ENCODE results near the gene CHRND. TPM values are rescaled to one million over a fixed set of nuclear protein-coding genes. Genes with fewer than 3 reads are reported as not detected.

CHRND gene
- total and polyA plus RNA-seq, 2 of the 8 experiments (the other 6 are each of a cell fraction or from before 2014, with no cell fraction given), result 0.24 TPM; not detected in 1

GRCh38 chr2:232549655-232550353, 23.8 kb downstream of the CHRND start (continued):
- TF ChIP-seq CHD7 (IDR thresholded peaks at IDR 0.05; ENCODE audit: insufficient replicate concordance, low read length) (no peak), MAFK (IDR thresholded peaks at IDR 0.05; ENCODE audit: low read depth, low read length) (no peak), FOSL1 (IDR thresholded peaks at IDR 0.05; ENCODE audit: insufficient read depth, low read depth, low read length) (no peak), SIRT6 (IDR thresholded peaks at IDR 0.05; ENCODE audit: low read length) (no peak)
